Measurements from ENCODE around the gene FAM170B. TPM values are rescaled to one million over a fixed set of nuclear protein-coding genes. Genes with fewer than 3 reads are reported as not detected.

Gene FAM170B
- total RNA-seq, 1 donor, result not detected

GRCh38 chr10:49153971-49154370 is 20.1 kb upstream of the FAM170B start:
- peak; percentile 32 for DNase-seq (ENCODE audit: low read depth)
- TF ChIP-seq CTCF (IDR thresholded peaks at IDR 0.05; ENCODE audit: insufficient read depth, low read length), result no peak
- H3K4me3 ChIP-seq (ENCODE audit: low read depth, low read length), result no peak overlapping the region

- TF ChIP-seq CTCF (IDR thresholded peaks at IDR 0.05; ENCODE audit: insufficient read depth, low read length), result no peak
- no peak for DNase-seq (ENCODE audit: low read depth)
- no peak overlapping the region for H3K4me3 ChIP-seq (ENCODE audit: low read depth, low read length)
Measured at GRCh38 chr10:49153115-49153514, 19.3 kb upstream of the FAM170B start.

GRCh38 chr10:49152663-49153062 is 18.8 kb upstream of the FAM170B start:
- no peak for TF ChIP-seq CTCF (IDR thresholded peaks at IDR 0.05; ENCODE audit: insufficient read depth, low read length)
- DNase-seq (ENCODE audit: low read depth), result no peak
- no peak overlapping the region for H3K4me3 ChIP-seq (ENCODE audit: low read depth, low read length)

GRCh38 chr10:49152037-49152436 is 18.2 kb upstream of the FAM170B start:
- DNase-seq (ENCODE audit: low read depth), result no peak
- H3K4me3 ChIP-seq (ENCODE audit: low read depth, low read length), result no peak overlapping the region
- TF ChIP-seq CTCF (IDR thresholded peaks at IDR 0.05; ENCODE audit: insufficient read depth, low read length), result no peak

GRCh38 chr10:49151481-49151880 is 17.7 kb upstream of the FAM170B start:
- TF ChIP-seq CTCF (IDR thresholded peaks at IDR 0.05; ENCODE audit: insufficient read depth, low read length), result no peak
- no peak for DNase-seq (ENCODE audit: low read depth)
- no peak overlapping the region for H3K4me3 ChIP-seq (ENCODE audit: low read depth, low read length)

GRCh38 chr10:49151025-49151445 is 17.2 kb upstream of the FAM170B start:
- DNase-seq (ENCODE audit: low read depth), result no peak
- no peak overlapping the region for H3K4me3 ChIP-seq (ENCODE audit: low read depth, low read length)
- TF ChIP-seq CTCF (IDR thresholded peaks at IDR 0.05; ENCODE audit: insufficient read depth, low read length), result no peak

GRCh38 chr10:49150426-49150825 is 16.6 kb upstream of the FAM170B start:
- DNase-seq (ENCODE audit: low read depth), result no peak
- TF ChIP-seq CTCF (IDR thresholded peaks at IDR 0.05; ENCODE audit: insufficient read depth, low read length), result no peak
- no peak overlapping the region for H3K4me3 ChIP-seq (ENCODE audit: low read depth, low read length)

Measured in fibroblast of the aortic adventitia (primary cell).